ENCODE measurements around the gene WDR38.

DNA sequence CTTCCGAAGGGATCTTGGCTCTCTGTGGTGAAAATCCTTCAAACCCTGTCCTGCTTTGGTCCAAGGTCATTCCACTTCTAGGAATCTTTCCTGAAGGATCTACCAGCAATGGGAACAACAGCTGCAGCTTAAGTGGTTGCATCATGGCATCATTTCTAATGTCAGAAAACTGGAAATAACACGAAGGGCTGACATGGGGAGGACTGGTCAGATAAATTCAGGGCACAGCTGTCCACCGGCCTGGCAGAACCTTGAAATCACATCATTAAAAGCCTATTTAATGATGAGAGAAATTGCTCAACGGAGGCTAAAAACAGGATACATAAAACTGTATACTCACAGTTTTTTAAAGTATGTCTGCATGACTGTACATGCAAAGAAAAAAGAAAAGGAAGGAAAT is 48.1 kb upstream of the WDR38 start:
- TF ChIP-seq, protein P1, sequence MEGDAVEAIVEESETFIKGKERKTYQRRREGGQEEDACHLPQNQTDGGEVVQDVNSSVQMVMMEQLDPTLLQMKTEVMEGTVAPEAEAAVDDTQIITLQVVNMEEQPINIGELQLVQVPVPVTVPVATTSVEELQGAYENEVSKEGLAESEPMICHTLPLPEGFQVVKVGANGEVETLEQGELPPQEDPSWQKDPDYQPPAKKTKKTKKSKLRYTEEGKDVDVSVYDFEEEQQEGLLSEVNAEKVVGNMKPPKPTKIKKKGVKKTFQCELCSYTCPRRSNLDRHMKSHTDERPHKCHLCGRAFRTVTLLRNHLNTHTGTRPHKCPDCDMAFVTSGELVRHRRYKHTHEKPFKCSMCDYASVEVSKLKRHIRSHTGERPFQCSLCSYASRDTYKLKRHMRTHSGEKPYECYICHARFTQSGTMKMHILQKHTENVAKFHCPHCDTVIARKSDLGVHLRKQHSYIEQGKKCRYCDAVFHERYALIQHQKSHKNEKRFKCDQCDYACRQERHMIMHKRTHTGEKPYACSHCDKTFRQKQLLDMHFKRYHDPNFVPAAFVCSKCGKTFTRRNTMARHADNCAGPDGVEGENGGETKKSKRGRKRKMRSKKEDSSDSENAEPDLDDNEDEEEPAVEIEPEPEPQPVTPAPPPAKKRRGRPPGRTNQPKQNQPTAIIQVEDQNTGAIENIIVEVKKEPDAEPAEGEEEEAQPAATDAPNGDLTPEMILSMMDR (IDR thresholded peaks at IDR 0.05; ENCODE audit: low read length): no peak
- TF ChIP-seq EZH2 (IDR thresholded peaks at IDR 0.05; ENCODE audit: borderline replicate concordance, low read length): no peak
